HG03095 (cell line): Measurements from ENCODE around the gene TRIP10.
"Not testable (repeated sequence)": the region's sequence is repeated elsewhere in the genome, so short reads cannot be mapped to it uniquely, and the experiment has no call there.

Experiments
- ATAC-seq: cut with Tn5 transposase; IDR thresholded peaks from one replicate; pipeline ENCODE4 v1.9.1; 2021; ENCODE audit warnings: moderate library complexity; ENCODE audit not compliant: unreplicated experiment

TRIP10 gene, protein sequence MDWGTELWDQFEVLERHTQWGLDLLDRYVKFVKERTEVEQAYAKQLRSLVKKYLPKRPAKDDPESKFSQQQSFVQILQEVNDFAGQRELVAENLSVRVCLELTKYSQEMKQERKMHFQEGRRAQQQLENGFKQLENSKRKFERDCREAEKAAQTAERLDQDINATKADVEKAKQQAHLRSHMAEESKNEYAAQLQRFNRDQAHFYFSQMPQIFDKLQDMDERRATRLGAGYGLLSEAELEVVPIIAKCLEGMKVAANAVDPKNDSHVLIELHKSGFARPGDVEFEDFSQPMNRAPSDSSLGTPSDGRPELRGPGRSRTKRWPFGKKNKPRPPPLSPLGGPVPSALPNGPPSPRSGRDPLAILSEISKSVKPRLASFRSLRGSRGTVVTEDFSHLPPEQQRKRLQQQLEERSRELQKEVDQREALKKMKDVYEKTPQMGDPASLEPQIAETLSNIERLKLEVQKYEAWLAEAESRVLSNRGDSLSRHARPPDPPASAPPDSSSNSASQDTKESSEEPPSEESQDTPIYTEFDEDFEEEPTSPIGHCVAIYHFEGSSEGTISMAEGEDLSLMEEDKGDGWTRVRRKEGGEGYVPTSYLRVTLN

DNA sequence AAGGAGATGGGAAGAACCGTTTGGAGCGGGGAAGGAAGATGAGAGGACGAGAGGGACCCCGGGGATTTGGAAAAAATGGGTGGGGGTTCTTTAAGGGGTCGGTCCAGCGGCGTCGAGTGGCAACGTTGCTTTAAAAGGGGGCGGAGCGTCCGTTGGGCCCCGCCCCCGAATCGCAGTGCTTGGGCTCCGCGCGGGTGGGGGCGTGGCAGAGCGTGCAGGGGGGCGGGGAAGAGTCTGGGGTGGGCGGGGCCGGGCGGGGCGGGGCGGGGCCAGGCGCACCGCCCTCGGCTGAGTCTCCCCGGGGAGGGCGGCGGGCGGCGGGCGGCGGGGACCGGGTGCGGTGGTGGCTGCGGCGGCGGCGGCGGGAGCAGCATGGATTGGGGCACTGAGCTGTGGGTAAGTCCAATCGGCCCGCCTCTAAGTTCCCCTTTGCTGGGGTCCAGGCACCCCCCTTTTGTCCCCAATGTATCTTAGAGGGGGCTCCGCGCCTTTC, at the start of gene TRIP10:
TSS of gene TRIP10 (plus strand) at position 291 of the 493 bp plus-strand sequence. CDS start at position 373, 82 bp downstream.
- no peak for ATAC-seq

DNA sequence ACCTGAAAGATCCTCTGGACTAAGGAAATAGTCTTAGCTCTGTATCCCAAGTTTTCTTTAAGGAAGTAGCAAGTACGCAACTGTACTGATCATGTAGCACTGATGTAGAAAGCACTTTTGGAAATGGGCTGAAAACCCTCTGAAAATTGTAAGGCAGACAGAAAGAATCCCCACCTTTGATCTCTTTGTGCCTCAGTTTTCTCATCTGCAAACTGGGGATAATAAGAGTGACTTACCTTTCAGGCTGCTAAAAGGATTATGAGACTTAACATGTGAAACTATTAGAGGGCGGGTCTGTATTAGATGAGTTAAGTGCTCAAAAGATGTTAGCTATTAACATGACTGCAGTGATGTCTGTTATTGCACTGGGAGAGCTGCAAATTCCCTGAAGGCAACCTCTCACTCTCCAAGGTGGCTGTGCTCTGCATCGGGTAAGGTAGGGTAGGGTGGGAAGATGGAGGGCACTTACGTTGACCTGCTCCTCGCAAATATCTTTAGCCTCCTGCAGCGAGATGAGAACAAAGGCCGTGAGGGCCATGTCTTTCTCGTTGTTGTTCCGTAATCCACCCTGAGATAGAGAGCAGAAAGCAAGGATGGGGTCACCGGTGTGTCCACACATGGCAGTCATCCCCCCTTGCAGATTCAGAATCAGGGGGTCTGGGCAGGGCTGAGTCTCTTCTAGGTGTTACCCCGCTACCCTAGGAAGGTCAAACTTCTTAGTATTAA, 49.2 kb upstream of the TRIP10 start:
- no peak for ATAC-seq

DNA sequence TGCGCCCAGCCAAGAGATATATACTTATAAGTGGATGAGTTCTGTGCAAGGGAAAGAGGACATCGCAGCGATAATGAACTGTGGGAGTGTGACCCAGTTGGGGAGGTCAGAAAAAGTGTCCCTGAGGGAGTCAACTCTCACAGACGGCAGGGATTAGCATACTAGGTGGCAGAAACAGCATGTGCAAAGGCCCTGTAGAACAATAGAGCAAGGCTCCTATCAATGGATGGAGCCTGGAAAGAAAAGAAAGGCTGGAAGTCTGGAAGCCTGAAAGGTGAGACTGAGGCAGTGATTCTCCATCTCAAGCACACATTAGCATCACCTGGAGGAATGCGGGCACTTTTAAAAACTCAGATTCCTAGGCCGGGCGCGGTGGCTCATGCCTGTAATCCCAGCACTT, 48.1 kb upstream of the TRIP10 start:
- ATAC-seq, result no peak

DNA sequence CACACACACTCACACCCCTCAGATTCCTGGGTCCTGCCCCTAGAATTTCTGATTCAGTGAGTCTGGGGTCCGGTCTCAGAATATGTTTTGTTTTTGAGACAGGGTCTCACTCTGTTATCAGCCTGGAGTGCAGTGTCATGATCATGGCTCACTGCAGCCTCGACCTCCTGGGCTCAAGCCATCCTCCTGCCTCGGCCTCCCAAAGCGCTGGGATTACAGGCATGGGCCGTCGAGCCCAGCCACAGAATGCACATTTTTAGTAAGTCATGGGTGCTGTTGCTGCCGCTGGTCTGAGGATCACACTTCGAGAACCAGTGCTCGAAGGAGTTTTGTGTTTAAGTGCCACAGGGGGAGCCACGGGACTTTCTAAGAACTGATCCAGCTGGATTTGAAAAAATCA, 47.5 kb upstream of the TRIP10 start:
- ATAC-seq, result no peak

DNA sequence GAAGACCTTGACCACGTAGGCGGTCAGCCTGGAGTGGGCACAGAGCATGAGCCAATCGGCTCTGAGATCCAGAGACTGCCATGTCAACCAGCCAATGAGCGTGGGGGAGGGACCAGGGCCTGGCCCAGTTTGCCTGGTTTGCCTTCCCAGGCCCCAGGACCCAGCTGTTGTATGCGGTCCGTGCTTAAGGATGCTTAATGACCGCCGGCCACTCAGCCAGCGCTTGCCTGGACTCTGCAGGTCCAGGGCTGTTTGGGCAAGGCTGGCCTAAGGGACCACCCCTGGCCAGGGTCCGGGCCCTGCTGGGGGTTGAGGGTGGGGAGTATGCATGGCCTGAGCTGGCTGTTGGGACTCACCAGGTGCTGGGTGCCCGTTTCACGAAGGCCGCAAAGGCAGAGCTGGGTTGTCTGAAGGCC, 46.4 kb upstream of the TRIP10 start:
- ATAC-seq, result no peak

DNA sequence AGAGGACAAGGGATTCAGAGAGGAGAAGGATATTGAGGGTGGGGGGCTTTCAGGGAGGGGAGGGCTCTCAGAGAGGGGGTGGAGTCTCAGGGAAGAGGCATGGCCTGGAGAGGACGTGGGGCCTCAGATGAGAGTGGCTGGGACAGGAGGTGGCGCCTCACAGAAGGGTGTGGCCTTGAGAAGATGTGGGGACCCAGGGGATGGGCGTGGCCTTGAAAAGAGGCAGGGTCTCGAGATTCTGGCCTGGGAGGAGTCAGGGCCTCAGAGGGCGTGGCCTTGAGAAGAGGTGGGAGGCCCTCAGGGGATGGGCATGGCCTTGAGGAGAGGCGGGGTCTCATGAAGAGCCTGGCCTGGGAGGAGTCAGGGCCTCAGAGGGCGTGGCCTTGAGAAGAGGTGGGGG, 45.8 kb upstream of the TRIP10 start:
- ATAC-seq, result no peak

DNA sequence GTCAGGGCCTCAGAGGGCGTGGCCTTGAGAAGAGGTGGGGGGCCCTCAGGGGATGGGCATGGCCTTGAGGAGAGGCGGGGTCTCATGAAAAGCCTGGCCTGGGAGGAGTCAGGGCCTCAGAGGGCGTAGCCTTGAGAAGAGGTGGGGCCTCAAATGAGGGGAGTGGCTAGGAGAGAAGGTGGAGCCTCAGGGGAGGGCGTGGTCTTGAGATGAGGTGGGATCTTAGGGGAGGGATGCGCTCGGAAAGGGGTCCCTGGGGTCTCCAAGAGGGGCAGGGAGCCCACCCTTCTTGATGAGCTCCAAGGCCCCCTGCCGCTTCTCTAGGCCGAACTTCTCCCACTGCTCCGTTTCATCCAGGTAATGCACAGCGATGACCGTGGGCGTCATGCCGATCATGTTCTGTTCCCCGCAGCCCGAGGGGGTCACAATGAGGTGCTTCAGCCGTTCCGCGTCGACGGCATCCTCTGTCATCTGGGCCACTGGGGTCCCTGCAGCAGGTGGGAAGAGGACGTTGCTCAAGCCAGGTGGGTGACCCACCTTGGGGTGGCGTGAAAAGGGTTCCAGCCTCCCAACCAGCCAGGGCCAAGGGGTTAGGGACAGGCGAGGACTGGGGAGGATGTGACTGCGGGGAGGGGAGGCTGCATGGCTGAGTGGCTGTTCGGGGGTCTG, 45.2 kb upstream of the TRIP10 start:
- ATAC-seq, result no peak

DNA sequence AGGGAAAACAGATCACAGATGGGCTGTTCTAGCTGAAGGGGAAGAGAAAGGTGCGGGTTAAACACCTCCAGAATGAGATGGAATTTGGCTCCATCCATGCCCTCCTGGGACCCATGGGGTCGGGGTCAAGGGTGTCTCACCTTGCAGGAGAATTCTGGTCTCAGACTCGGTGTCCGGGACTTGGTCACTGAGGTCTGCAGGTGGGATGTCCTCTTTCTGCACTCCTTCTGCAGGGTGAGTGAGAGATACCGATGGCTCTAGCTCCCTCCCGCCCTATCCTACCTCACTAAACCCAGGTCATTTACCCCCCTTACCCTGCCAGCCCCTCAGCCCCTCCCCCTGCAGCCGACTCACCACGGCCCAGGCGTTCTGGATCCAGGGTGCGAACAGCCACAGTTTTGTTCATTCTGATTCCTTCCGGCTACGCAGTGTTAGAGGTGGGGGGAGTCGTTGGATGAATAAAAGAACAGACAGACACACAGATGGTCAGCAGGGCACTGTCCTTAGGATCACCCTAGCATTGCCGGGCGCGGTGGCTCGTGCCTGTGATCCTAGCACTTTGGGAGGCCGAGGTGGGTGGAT, 43.1 kb upstream of the TRIP10 start:
- ATAC-seq, result no peak

DNA sequence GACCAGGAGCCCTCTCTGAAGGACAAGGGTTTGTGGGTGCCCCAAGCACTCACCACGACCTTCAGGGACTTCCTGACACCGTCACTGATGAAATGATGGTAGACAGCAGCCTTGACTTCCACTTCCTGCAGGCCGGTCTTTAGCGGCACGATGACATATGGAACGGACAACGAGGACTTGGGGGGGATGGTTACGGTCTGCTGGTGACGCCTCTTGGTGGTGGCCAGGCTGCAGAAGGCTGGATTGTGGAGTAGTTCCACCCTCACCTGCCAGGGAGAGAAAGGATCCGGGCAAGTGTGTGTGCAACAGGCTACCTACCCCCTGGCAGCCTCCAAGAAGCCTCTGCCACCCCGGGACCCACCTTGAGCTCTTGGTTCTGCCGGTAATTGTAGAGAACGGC, 42.2 kb upstream of the TRIP10 start:
- ATAC-seq, result no peak

DNA sequence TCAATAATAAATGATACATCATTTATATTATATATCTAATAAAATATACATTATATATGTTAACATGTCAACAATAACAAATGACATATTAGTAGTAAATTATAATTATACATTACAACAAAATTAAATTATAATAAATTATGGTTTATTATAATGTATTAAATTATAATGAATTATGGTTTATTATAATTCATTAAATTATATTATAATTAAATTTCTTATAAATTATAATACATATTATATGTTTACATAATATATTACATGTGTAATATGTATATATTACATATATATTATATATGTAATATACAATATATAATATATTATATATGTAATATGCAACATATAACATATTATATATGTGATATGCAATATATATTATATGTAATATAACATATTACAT, 39.5 kb upstream of the TRIP10 start:
- no peak for ATAC-seq

DNA sequence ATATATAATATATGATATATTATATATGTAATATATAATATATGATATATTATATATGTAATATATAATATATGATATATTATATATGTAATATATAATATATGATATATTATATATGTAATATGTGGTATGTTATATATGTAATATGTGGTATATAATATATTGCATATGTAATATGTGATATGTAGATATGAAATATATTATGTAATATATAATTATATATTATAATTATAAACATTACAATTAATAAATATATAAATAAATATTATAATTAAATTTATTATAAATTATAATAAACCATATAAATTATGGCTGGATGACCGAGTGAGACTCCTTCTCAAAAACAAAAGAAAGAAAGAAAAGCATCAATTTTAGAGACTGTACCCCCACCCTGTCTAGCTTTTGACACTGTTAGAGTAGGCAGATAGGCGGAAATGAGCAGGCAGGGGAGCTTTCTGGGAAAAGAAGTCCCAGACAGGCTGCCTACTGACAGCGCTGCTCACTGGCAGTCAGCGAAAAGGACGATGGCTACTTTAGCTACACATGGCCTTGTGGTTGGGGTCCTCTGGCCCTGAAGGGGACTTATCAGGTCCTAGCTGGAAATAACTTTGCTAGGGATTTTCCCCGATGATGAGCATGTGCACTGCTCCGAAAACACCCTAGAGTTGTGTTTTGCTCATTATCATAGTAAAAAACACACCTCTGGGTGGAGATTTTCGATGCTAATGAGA, 38.7 kb upstream of the TRIP10 start:
- ATAC-seq, result no peak

DNA sequence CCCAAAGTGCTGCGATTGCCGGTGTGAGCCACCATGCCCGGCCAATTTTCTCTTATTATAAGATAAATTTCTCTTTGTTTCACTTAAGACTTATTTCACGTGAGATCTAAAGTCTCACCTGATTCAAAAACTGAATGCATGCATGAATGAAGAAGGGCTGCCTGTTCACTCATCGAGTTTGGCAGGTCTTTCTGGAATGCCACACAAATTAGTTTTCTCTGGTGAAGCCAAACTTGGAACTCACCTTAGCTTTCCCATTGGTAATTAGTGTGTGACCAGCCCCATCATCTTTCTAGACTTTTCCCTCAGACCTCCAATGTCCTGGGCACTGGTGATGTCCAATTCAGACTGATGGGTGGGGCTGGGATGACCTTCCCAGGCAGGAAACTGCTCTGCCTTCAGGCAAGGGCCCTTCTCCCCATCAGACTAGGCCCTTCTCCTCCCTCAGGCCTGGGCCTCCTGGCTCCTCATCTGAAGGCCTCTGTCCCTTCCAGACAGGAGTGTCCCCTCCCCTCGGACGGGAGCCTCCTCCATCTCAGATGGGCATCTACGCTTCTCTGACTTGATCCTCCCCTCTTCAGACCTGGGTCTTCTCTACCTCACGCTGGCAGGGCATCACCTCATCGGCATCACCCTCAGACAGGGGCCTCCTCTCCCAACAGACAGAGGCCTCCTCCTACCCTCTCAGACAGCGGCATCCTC, 33.4 kb upstream of the TRIP10 start:
- no peak for ATAC-seq

DNA sequence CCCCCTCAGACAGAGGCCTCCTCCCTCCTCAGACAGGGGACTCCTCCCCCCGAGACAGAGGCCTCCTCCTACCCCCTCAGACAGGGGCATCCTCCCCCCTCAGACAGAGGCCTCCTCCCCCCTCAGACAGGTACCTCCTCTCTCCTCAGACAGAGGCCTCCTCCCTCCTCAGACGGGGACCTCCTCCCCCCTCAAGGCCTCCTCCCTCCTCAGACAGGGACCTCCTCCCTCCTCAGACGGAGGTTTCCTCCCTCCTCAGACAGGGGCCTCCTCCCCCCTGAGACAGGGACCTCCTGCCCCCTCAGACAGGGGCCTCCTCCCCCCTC, 32.9 kb upstream of the TRIP10 start:
- ATAC-seq, result no peak

DNA sequence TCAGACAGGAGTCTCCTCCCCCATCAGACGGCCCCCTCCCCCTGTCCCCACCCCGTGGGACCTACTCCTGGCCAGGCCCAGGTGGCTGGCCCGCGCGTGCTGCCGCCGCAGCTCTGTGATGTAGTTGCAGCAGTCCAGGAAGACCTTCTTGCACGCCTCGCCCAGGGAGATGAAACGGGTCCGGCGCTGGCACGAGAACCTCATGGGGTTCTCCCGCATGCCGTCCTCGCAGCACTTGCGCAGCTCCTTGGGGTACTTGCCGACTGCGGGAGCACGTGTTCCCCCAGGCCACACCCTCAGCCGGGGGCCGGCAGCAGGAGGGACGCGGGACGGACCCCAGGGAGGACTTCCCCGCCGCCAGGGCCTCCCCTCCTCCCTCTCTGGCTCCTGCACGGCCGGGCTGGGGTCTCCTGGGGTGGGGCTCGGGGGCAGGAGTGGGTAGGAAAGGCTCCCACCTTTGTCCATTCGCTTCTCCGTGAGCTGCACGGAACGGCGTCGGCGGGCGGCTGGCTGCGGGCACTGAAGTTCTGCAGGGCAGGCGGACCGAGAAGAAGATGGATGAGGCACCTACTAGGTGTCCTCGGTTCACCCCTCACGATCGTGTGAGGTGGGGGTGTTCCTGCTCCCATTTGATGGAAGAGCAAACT, 32.3 kb upstream of the TRIP10 start:
- ATAC-seq, result no peak

DNA sequence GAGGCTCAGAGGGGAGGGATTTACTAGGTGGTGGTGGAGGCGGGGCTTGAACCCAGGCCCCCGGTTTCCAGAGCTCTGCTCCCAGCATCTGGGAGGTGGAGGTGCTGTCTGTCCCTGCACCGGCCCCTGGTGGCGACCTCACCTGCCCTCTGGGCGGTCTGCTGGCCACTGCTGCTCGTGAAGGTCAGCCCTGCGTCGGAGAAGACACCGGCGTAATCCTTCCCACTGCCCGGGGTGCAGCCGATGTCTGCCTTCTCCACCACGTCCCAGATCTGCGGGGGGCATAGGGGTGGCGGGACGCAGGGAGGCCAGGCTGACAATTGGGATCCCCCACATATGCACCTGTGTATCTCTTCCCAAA, 31.8 kb upstream of the TRIP10 start:
- ATAC-seq, result no peak

DNA sequence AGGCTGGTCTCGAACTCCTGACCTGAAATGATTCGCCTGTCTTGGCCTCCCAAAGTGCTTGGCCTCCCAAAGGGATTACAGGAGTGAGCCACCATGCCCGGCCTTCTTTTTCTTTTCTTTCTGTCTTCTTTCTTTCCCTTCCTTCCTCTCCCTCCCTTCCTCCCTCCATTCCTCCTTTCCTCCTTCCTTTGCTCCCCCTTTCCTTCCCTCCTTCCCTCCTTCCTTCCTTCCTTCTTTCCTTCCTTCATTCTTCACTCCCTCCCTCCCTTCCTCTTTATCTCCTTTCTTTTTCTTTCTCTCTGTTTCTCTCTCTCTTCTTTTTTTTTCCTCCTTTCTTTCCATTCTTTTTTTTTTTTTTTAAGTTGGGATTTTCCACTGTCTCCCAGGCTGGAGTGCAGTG, 31.1 kb upstream of the TRIP10 start:
- ATAC-seq, result no peak

DNA sequence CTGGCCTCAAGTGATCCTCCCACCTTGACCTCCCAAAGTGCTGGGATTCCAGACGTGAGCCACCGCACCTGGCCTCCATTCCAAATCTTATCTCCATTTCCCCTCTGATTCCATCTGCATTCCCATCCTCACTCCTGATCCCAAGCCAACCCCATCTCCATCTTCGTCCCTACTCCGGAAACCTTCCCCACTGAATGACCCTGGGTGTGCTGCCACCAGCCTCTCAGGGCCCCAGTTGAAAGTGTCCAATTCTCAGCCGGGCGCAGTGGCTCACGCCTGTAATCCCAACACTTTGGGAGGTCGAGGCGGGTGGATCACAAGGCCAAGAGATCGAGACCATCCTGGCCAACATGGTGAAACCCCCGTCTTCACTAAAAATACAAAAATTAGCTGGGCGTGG, 30.6 kb upstream of the TRIP10 start:
- not testable (repeated sequence) for ATAC-seq

DNA sequence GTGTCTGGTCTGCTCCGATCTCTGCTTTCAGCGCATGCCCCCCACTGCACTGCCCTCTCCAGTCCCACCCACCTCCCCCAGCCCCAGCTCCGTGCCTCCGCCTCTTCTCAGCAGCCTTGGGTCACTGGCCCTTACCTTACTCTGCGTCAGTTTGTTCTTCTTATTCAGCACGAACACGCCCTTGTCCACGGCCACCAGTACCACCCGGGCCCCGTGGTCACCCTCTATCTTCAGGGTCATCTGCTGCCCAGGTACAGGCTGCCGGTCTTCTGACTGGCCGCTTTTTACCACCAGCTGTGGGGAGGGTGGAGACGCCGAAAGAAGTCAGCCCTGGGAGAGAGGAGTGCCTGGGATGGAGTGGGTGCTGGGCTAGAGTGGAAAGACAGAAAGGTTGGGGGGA, 29.9 kb upstream of the TRIP10 start:
- no peak for ATAC-seq

DNA sequence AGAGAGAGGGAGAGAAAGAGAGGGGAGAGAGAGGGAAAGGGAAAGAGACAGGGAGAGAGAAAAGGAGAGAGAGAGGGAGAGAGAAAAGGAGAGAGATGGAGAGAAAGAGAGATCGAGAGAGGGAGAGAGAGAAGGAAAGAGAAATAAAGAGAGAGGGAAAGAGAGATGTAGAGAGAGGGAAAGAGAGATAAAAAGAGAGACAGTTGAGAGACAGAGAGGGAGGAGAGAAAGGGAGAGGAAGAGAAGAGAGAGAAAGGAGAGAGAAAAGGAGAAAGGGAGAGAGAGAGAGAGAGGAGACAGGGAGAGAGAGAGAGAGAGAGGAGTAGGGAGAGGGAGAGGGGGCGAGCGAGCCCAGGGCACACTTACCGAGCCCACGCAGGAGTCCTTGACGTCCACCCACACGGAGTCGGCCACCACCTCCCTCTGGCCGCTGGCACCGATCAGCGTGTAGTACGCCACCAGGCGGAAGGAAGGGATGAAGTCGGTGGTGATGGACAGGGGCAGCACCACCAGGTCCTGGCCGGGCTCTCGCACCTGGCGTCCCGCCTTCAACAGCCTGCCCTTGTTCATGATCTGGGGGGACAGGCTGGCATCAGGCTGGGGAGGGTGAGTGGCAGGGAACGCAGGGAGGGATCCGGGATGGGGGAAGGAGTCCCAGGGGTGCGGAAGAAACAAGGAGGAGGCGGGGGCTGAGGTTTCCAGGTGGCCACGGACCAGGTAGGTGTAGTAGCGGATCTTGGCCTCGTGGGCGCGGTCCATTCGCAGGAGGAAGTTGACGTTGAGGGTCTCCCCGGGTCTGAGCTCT, 29.0 kb upstream of the TRIP10 start:
- no peak for ATAC-seq
